NCI-H2029 (cell line): ENCODE data around the gene CUX1.
"Not testable (repeated sequence)": the region's sequence is repeated elsewhere in the genome, so short reads cannot be mapped to it uniquely, and the experiment has no call there.

ENCODE experiments used
- DNase-seq: peaks from one replicate; lab custom pipeline; 2025; lab: John Stamatoyannopoulos, UW

Gene CUX1

GRCh38 chr7:102045681-102046372 lies 228.4 kb downstream of the CUX1 start:
- no peak for DNase-seq

- DNase-seq = no peak
Measured at GRCh38 chr7:102046373-102047117, 229.1 kb downstream of the CUX1 start.

- no peak for DNase-seq
Measured at GRCh38 chr7:102047167-102047566, 229.7 kb downstream of the CUX1 start.

GRCh38 chr7:102049765-102050164 lies 232.3 kb downstream of the CUX1 start:
- no peak for DNase-seq

- no peak for DNase-seq
Measured at GRCh38 chr7:102050864-102051460, 233.5 kb downstream of the CUX1 start.

- DNase-seq = not testable (repeated sequence)
Measured at GRCh38 chr7:102051736-102052135, 234.3 kb downstream of the CUX1 start.

- DNase-seq = no peak
Measured at GRCh38 chr7:102054158-102054557, 236.7 kb downstream of the CUX1 start.

- no peak for DNase-seq
Measured at GRCh38 chr7:102055181-102055976, 238.0 kb downstream of the CUX1 start.

GRCh38 chr7:102059524-102059923 lies 242.1 kb downstream of the CUX1 start:
- no peak for DNase-seq

GRCh38 chr7:102061354-102061945 lies 244.0 kb downstream of the CUX1 start:
- no peak for DNase-seq

GRCh38 chr7:102061981-102062390 lies 244.6 kb downstream of the CUX1 start:
- DNase-seq = no peak

- no peak for DNase-seq
Measured at GRCh38 chr7:102063690-102064180, 246.3 kb downstream of the CUX1 start.

- no peak for DNase-seq
Measured at GRCh38 chr7:102064361-102065025, 247.1 kb downstream of the CUX1 start.

- DNase-seq = no peak
Measured at GRCh38 chr7:102065226-102065625, 247.8 kb downstream of the CUX1 start.

GRCh38 chr7:102066476-102066875 lies 249.1 kb downstream of the CUX1 start:
- no peak for DNase-seq

GRCh38 chr7:102068846-102069245 lies 251.4 kb downstream of the CUX1 start:
- DNase-seq = no peak

GRCh38 chr7:102069931-102070629 lies 252.7 kb downstream of the CUX1 start:
- no peak for DNase-seq

- no peak for DNase-seq
Measured at GRCh38 chr7:102072003-102072402, 254.6 kb downstream of the CUX1 start.

- no peak for DNase-seq
Measured at GRCh38 chr7:102072636-102073209, 255.3 kb downstream of the CUX1 start.
